Omental fat pad (tissue), 4 donors: Measurements from ENCODE around the gene KRTAP10-9. TPM values are rescaled to one million over a fixed set of nuclear protein-coding genes. Genes with fewer than 3 reads are reported as not detected.

Experiments used
- ATAC-seq: fragments of 150-250 bp; one replicate; pipeline ENCODE4 v1.9.1; 2016; ENCODE audit warnings: mild to moderate bottlenecking, moderate library complexity; ENCODE audit not compliant: low FRiP score
- DNase-seq: peaks from one replicate; pipeline ENCODE4 v3.0.0-alpha.2; 2019; ENCODE audit warnings: low spot score
- CTCF ChIP-seq, 3 donors: fragments of 450-650 bp; IDR thresholded peaks; one replicate each; pipeline ENCODE4 v1.5.1; 2016 to 2017; ENCODE audit warnings: antibody characterized with exemption in 3 of 3, mild to moderate bottlenecking in 3 of 3, moderate library complexity in 2 of 3
- total RNA-seq, 4 donors: library from RNA; depleted of rRNA; stranded (reverse); fragments of >200 nt; gene quantifications; one replicate each; pipeline ENCODE4 v1.1.0, GENCODE V29; 2016

Gene KRTAP10-9
- total RNA-seq, 4 donors from 2014 or later: not detected

- DNase-seq (no peak), ATAC-seq (no peak)
- TF ChIP-seq CTCF (IDR thresholded peaks at IDR 0.05): no peak
Measured at GRCh38 chr21:44650265-44650972, 23.5 kb downstream of the KRTAP10-9 start.

- DNase-seq: no peak
- TF ChIP-seq CTCF (IDR thresholded peaks at IDR 0.05): no peak
- no peak for ATAC-seq
Measured at GRCh38 chr21:44650973-44651675, 24.2 kb downstream of the KRTAP10-9 start.

GRCh38 chr21:44653123-44653522, 26.2 kb downstream of the KRTAP10-9 start:
- ATAC-seq: no peak
- no peak for TF ChIP-seq CTCF (IDR thresholded peaks at IDR 0.05)
- no peak for DNase-seq

GRCh38 chr21:44653656-44654575, 27.0 kb downstream of the KRTAP10-9 start:
- ATAC-seq: peak; percentile 6
- no peak for TF ChIP-seq CTCF (IDR thresholded peaks at IDR 0.05)
- no peak for DNase-seq

GRCh38 chr21:44654576-44655175, 27.8 kb downstream of the KRTAP10-9 start, which contains the start of gene KRTAP12-4:
KRTAP12-4 (minus strand) TSS chr21:44654659; CDS start chr21:44654614, 45 bp downstream.
- TF ChIP-seq CTCF (IDR thresholded peaks at IDR 0.05): no peak
- ATAC-seq (no peak), DNase-seq (no peak)

- TF ChIP-seq CTCF (IDR thresholded peaks at IDR 0.05): no peak
- DNase-seq (no peak), ATAC-seq (no peak)
Measured at GRCh38 chr21:44656868-44657267, 30.0 kb downstream of the KRTAP10-9 start.
